ENCODE results near the gene PCDH15. TPM values are rescaled to one million over a fixed set of nuclear protein-coding genes. Genes with fewer than 3 reads are reported as not detected.

The PCDH15 gene
- total RNA-seq, 1 experiment from 2014 or later: not detected

GRCh38 chr10:54057357-54057756, 743.7 kb downstream of the PCDH15 start:
- no peak overlapping the region for H3K27ac Mint-ChIP-seq (ENCODE audit: unreplicated experiment)
- BruUV-seq (replicated peaks): no TSS peak

GRCh38 chr10:54026340-54026739, 774.7 kb downstream of the PCDH15 start:
- no peak for TF ChIP-seq CTCF (IDR thresholded peaks at IDR 0.05; ENCODE audit: unreplicated experiment)
- intact Hi-C loops (cut with micrococcal nuclease; ENCODE audit: unreplicated experiment): no loop called here
- CTCF ChIA-PET: no interaction called here
- Mint-ChIP-seq H3K27me3 (ENCODE audit: unreplicated experiment) (no peaks in the 10 kb centered on the region), H3K36me3 (ENCODE audit: insufficient read depth, unreplicated experiment) (no peaks in the 10 kb centered on the region), H3K4me1 (ENCODE audit: low read depth, unreplicated experiment) (no peaks in the 10 kb centered on the region), H3K4me3 (ENCODE audit: low read depth, unreplicated experiment) (no peak overlapping the region), H3K9me3 (ENCODE audit: low read depth, unreplicated experiment) (no peaks in the 10 kb centered on the region), H3K27ac (ENCODE audit: unreplicated experiment) (no peak overlapping the region)
- BruUV-seq (replicated peaks): no TSS peak
- no peak for DNase-seq

More at GRCh38 chr10:54057357-54057756, 743.7 kb downstream of the PCDH15 start:
- intact Hi-C loops (cut with micrococcal nuclease; ENCODE audit: unreplicated experiment): no loop called here
- no peaks in the 10 kb centered on the region for H3K27me3 Mint-ChIP-seq (ENCODE audit: unreplicated experiment)
- TF ChIP-seq CTCF (IDR thresholded peaks at IDR 0.05; ENCODE audit: unreplicated experiment): no peak
- H3K4me3 Mint-ChIP-seq (ENCODE audit: low read depth, unreplicated experiment): no peak overlapping the region
- DNase-seq: no peak
- CTCF ChIA-PET: no interaction called here
- H3K36me3 Mint-ChIP-seq (ENCODE audit: insufficient read depth, unreplicated experiment): no peaks in the 10 kb centered on the region
- peaks cover 11% of the 10 kb centered on the region for H3K9me3 Mint-ChIP-seq (ENCODE audit: low read depth, unreplicated experiment)
- H3K4me1 Mint-ChIP-seq (ENCODE audit: low read depth, unreplicated experiment): no peaks in the 10 kb centered on the region

GRCh38 chr10:54011117-54011516, 789.9 kb downstream of the PCDH15 start:
- Mint-ChIP-seq H3K4me1 (ENCODE audit: low read depth, unreplicated experiment) (no peaks in the 10 kb centered on the region), H3K36me3 (ENCODE audit: insufficient read depth, unreplicated experiment) (no peaks in the 10 kb centered on the region), H3K27me3 (ENCODE audit: unreplicated experiment) (no peaks in the 10 kb centered on the region), H3K9me3 (ENCODE audit: low read depth, unreplicated experiment) (peaks cover 3% of the 10 kb centered on the region), H3K27ac (ENCODE audit: unreplicated experiment) (no peak overlapping the region), H3K4me3 (ENCODE audit: low read depth, unreplicated experiment) (no peak overlapping the region)
- CTCF ChIA-PET: no interaction called here
- no peak for TF ChIP-seq CTCF (IDR thresholded peaks at IDR 0.05; ENCODE audit: unreplicated experiment)
- BruUV-seq (replicated peaks): no TSS peak
- DNase-seq: no peak
- intact Hi-C loops (cut with micrococcal nuclease; ENCODE audit: unreplicated experiment): no loop called here

GRCh38 chr10:54010337-54010933, 790.6 kb downstream of the PCDH15 start:
- H3K27ac Mint-ChIP-seq (ENCODE audit: unreplicated experiment): no peak overlapping the region
- H3K36me3 Mint-ChIP-seq (ENCODE audit: insufficient read depth, unreplicated experiment): no peaks in the 10 kb centered on the region
- CTCF ChIA-PET: no interaction called here
- H3K4me3 Mint-ChIP-seq (ENCODE audit: low read depth, unreplicated experiment): no peak overlapping the region
- no peaks in the 10 kb centered on the region for H3K27me3 Mint-ChIP-seq (ENCODE audit: unreplicated experiment)
- BruUV-seq (replicated peaks): no TSS peak
- DNase-seq: no peak
- peaks cover 3% of the 10 kb centered on the region for H3K9me3 Mint-ChIP-seq (ENCODE audit: low read depth, unreplicated experiment)
- no peak for TF ChIP-seq CTCF (IDR thresholded peaks at IDR 0.05; ENCODE audit: unreplicated experiment)
- no peaks in the 10 kb centered on the region for H3K4me1 Mint-ChIP-seq (ENCODE audit: low read depth, unreplicated experiment)
- intact Hi-C loops (cut with micrococcal nuclease; ENCODE audit: unreplicated experiment): no loop called here

Data from Calu3 (cell line).